Trophoblast cell (in vitro differentiated cells and primary cell): ENCODE data around the gene ARHGAP10.

Experiments
- DNase-seq, 2 donors: peaks; one replicate each; pipeline ENCODE4 v3.0.0-alpha.2; 2016
- H2AFZ ChIP-seq: 2 replicates; pipeline ENCODE4 v1.6.1; 2013; ENCODE audit warnings: low read length, moderate library complexity, mild to moderate bottlenecking; ENCODE audit not compliant: insufficient read depth, poor library complexity
- H2AK5ac ChIP-seq: 2 replicates; pipeline ENCODE4 v1.6.1; 2013; ENCODE audit warnings: mild to moderate bottlenecking, low read length
- H2BK120ac ChIP-seq: 2 replicates; pipeline ENCODE4 v1.6.1; 2013; ENCODE audit warnings: low read length, mild to moderate bottlenecking, moderate library complexity; ENCODE audit not compliant: insufficient read depth, poor library complexity
- H2BK12ac ChIP-seq: 2 replicates; pipeline ENCODE4 v1.6.1; 2013; ENCODE audit warnings: mild to moderate bottlenecking, low read length, moderate library complexity
- H2BK5ac ChIP-seq: 2 replicates; pipeline ENCODE4 v1.6.1; 2013; ENCODE audit warnings: low read length, low read depth, moderate library complexity, mild to moderate bottlenecking; ENCODE audit not compliant: poor library complexity
- H3K14ac ChIP-seq: 2 replicates; pipeline ENCODE4 v1.6.1; 2013; ENCODE audit warnings: mild to moderate bottlenecking, low read length
- H3K18ac ChIP-seq: 2 replicates; pipeline ENCODE4 v1.6.1; 2013; ENCODE audit warnings: mild to moderate bottlenecking, low read length
- H3K23ac ChIP-seq: 2 replicates; pipeline ENCODE4 v1.6.1; 2013; ENCODE audit warnings: low read length
- H3K27ac ChIP-seq: 2 replicates; pipeline ENCODE4 v1.5.1; 2013; ENCODE audit warnings: low read depth, mild to moderate bottlenecking, inconsistent platforms, low read length, moderate library complexity
- H3K27me3 ChIP-seq: 2 replicates; pipeline ENCODE4 v1.6.1; 2013; ENCODE audit warnings: inconsistent platforms, mild to moderate bottlenecking, low read length, moderate library complexity; ENCODE audit not compliant: insufficient read depth
- H3K36me3 ChIP-seq, 2 experiments: 1 replicate in 1 of 2; 2 replicates in 1 of 2; pipeline ENCODE4 v1.6.1; 2013; ENCODE audit warnings: low read length in 2 of 2, mild to moderate bottlenecking in 2 of 2, moderate library complexity in 1 of 2; ENCODE audit not compliant: insufficient read depth in 2 of 2, control insufficient read depth in 1 of 2
- H3K4ac ChIP-seq: 2 replicates; pipeline ENCODE4 v1.6.1; 2013; ENCODE audit warnings: low read depth, mild to moderate bottlenecking, low read length, moderate library complexity
- H3K4me1 ChIP-seq, 2 experiments: 1 replicate in 1 of 2; 2 replicates in 1 of 2; pipeline ENCODE4 v1.6.1; 2013; ENCODE audit warnings: low read length in 2 of 2, mild to moderate bottlenecking in 2 of 2, moderate library complexity in 1 of 2; ENCODE audit not compliant: insufficient read depth in 2 of 2, control insufficient read depth in 1 of 2
- H3K4me2 ChIP-seq: 2 replicates; pipeline ENCODE4 v1.6.1; 2013; ENCODE audit warnings: inconsistent platforms, mild to moderate bottlenecking, low read length, moderate library complexity
- H3K4me3 ChIP-seq: 2 replicates; pipeline ENCODE4 v1.5.1; 2013; ENCODE audit warnings: mild to moderate bottlenecking, low read depth, low read length, inconsistent platforms
- H3K79me1 ChIP-seq: one replicate; pipeline ENCODE4 v1.6.1; 2013; ENCODE audit warnings: low read length
- H3K79me2 ChIP-seq: 2 replicates; pipeline ENCODE4 v1.6.1; 2013; ENCODE audit warnings: low read length, mild to moderate bottlenecking; ENCODE audit not compliant: control insufficient read depth, insufficient read depth, poor library complexity
- H3K9ac ChIP-seq: 2 replicates; pipeline ENCODE4 v1.6.1; 2013; ENCODE audit warnings: mild to moderate bottlenecking, low read length
- H3K9me3 ChIP-seq: 2 replicates; pipeline ENCODE4 v1.6.1; 2013; ENCODE audit warnings: low read depth, mild to moderate bottlenecking, control low read depth, inconsistent platforms, low read length; ENCODE audit not compliant: insufficient read depth
- H4K12ac ChIP-seq: 2 replicates; pipeline ENCODE4 v1.6.1; 2013; ENCODE audit warnings: low read depth, mild to moderate bottlenecking, low read length, moderate library complexity
- H4K8ac ChIP-seq: 2 replicates; pipeline ENCODE4 v1.6.1; 2013; ENCODE audit warnings: low read depth, mild to moderate bottlenecking, low read length, moderate library complexity
- H4K91ac ChIP-seq: one replicate; pipeline ENCODE4 v1.6.1; 2013; ENCODE audit warnings: low read depth, mild to moderate bottlenecking, low read length, moderate library complexity
- WGBS: extraction: QIAGEN DNeasy Blood & Tissue Kit; methylation state at CpG from one replicate; pipeline ENCODE4 v1.1.7; 2013; ENCODE audit warnings: missing lambda C conversion rate; ENCODE audit not compliant: insufficient read length, insufficient coverage; ENCODE audit errors: extremely low coverage; 5-methylcytosine and 5-hydroxymethylcytosine counted together

Gene ARHGAP10

GRCh38 chr4:147764337-147764736 is 32.4 kb downstream of the ARHGAP10 start:
- no peak overlapping the region for H2BK5ac ChIP-seq
- no peak overlapping the region for H3K4me2 ChIP-seq
- H3K9ac ChIP-seq: no peak overlapping the region
- no peak overlapping the region for H3K23ac ChIP-seq
- H3K4me3 ChIP-seq: no peak overlapping the region
- no peak overlapping the region for H3K18ac ChIP-seq
- H3K4me1 ChIP-seq: no peaks in the 10 kb centered on the region
- no peak overlapping the region for H3K27ac ChIP-seq
- no peak overlapping the region for H2AK5ac ChIP-seq
- H4K8ac ChIP-seq: no peak overlapping the region
- DNase-seq: no peak
- H3K14ac ChIP-seq: no peak overlapping the region
- no peaks in the 10 kb centered on the region for H3K36me3 ChIP-seq
- no peak overlapping the region for H2BK120ac ChIP-seq
- H3K4ac ChIP-seq: peak overlapping the region; percentile 41
- H3K27me3 ChIP-seq: no peaks in the 10 kb centered on the region
- no peak overlapping the region for H4K91ac ChIP-seq
- no CpG with 5 or more reads among the region's 7 CpGs for WGBS
- no peak overlapping the region for H2BK12ac ChIP-seq
- H4K12ac ChIP-seq: no peak overlapping the region
- no peaks in the 10 kb centered on the region for H3K79me1 ChIP-seq
- no peaks in the 10 kb centered on the region for H3K9me3 ChIP-seq
- H2AFZ ChIP-seq: no peak overlapping the region
- H3K79me2 ChIP-seq: peaks cover 4% of the 10 kb centered on the region

GRCh38 chr4:147765121-147765529 is 33.2 kb downstream of the ARHGAP10 start:
- H3K14ac ChIP-seq: no peak overlapping the region
- no peak overlapping the region for H3K4me2 ChIP-seq
- no peak overlapping the region for H2BK120ac ChIP-seq
- WGBS: no CpG with 5 or more reads among the region's 3 CpGs
- peaks cover 4% of the 10 kb centered on the region for H3K79me2 ChIP-seq
- no peak overlapping the region for H3K27ac ChIP-seq
- H3K27me3 ChIP-seq: no peaks in the 10 kb centered on the region
- no peak overlapping the region for H4K12ac ChIP-seq
- H3K79me1 ChIP-seq: no peaks in the 10 kb centered on the region
- no peaks in the 10 kb centered on the region for H3K36me3 ChIP-seq
- no peak overlapping the region for H3K18ac ChIP-seq
- H4K91ac ChIP-seq: no peak overlapping the region
- no peak overlapping the region for H3K23ac ChIP-seq
- DNase-seq: peak; percentile 13 to 68
- H3K4me3 ChIP-seq: no peak overlapping the region
- H2BK5ac ChIP-seq: no peak overlapping the region
- no peaks in the 10 kb centered on the region for H3K4me1 ChIP-seq
- H3K9me3 ChIP-seq: no peaks in the 10 kb centered on the region
- H2BK12ac ChIP-seq: no peak overlapping the region
- no peak overlapping the region for H2AK5ac ChIP-seq
- no peak overlapping the region for H3K9ac ChIP-seq
- H3K4ac ChIP-seq: no peak overlapping the region
- no peak overlapping the region for H4K8ac ChIP-seq
- H2AFZ ChIP-seq: no peak overlapping the region

DNA sequence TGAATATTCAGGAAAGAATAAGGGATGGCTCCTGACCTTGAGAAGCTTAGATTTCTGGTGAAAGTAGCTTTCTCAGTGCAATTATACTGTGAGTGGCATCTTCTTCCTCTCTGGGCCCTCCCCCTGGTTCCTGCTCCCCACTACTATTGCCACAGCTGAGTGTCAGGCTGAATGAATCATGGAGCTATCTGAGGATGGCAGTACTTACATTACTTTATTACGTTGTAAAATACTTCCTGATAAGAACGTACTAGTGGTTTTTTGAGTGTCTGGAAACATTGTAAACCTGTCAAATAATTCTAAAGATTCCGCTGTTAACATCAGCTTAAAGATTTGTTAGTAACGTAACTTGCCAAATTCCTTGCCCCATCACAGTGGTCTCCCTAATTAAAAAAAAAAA is 36.2 kb downstream of the ARHGAP10 start:
- no peak overlapping the region for H4K12ac ChIP-seq
- no peak overlapping the region for H3K23ac ChIP-seq
- no peak overlapping the region for H3K4me3 ChIP-seq
- no peak for DNase-seq
- no peaks in the 10 kb centered on the region for H3K79me1 ChIP-seq
- no peak overlapping the region for H3K4ac ChIP-seq
- no CpG with 5 or more reads among the region's 4 CpGs for WGBS
- no peak overlapping the region for H2BK12ac ChIP-seq
- H3K36me3 ChIP-seq: no peaks in the 10 kb centered on the region
- H3K27ac ChIP-seq: no peak overlapping the region
- H4K8ac ChIP-seq: no peak overlapping the region
- no peaks in the 10 kb centered on the region for H3K27me3 ChIP-seq
- no peaks in the 10 kb centered on the region for H3K9me3 ChIP-seq
- H3K14ac ChIP-seq: no peak overlapping the region
- peaks cover 2% of the 10 kb centered on the region for H3K79me2 ChIP-seq
- no peak overlapping the region for H4K91ac ChIP-seq
- H3K4me2 ChIP-seq: no peak overlapping the region
- no peak overlapping the region for H3K9ac ChIP-seq
- H2AFZ ChIP-seq: no peak overlapping the region
- no peak overlapping the region for H2AK5ac ChIP-seq
- peaks cover 4 to 6% of the 10 kb centered on the region in 2 experiments for H3K4me1 ChIP-seq
- H3K18ac ChIP-seq: no peak overlapping the region
- no peak overlapping the region for H2BK120ac ChIP-seq
- no peak overlapping the region for H2BK5ac ChIP-seq

DNA sequence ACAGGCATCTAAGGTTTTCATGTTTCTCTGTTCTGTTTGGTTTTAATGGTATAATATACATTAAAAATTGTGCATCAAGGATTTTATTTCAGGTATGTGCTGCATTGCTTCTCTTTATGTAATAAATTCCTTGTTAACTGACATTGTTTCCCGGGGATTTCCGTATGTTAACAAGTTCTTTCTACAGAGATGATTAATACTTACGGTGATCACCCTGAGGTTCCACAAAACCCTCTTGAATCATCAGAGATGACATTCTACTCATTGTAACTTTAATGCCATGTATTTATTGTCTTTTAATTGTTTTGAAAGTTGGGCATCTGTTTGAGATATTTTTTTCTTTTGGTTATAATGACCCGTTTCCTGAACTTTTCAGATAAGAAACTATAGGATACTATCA is 37.5 kb downstream of the ARHGAP10 start:
- no peak overlapping the region for H3K4me3 ChIP-seq
- no peak overlapping the region for H3K4me2 ChIP-seq
- H3K18ac ChIP-seq: no peak overlapping the region
- no peak overlapping the region for H2BK12ac ChIP-seq
- no peak overlapping the region for H4K8ac ChIP-seq
- no peak overlapping the region for H2AFZ ChIP-seq
- no peak for DNase-seq
- H3K27me3 ChIP-seq: no peaks in the 10 kb centered on the region
- no peak overlapping the region for H3K23ac ChIP-seq
- no peak overlapping the region for H2AK5ac ChIP-seq
- H3K79me1 ChIP-seq: no peaks in the 10 kb centered on the region
- H4K91ac ChIP-seq: no peak overlapping the region
- H3K9me3 ChIP-seq: no peaks in the 10 kb centered on the region
- H2BK120ac ChIP-seq: no peak overlapping the region
- no CpG with 5 or more reads among the region's 4 CpGs for WGBS
- no peaks in the 10 kb centered on the region for H3K36me3 ChIP-seq
- H3K4me1 ChIP-seq: peaks cover 6% of the 10 kb centered on the region in 2 experiments
- no peak overlapping the region for H3K27ac ChIP-seq
- no peak overlapping the region for H3K9ac ChIP-seq
- H3K14ac ChIP-seq: no peak overlapping the region
- H4K12ac ChIP-seq: no peak overlapping the region
- no peak overlapping the region for H2BK5ac ChIP-seq
- no peak overlapping the region for H3K4ac ChIP-seq
- H3K79me2 ChIP-seq: peaks cover 2% of the 10 kb centered on the region
